HepG2 (cell line): ENCODE measurements around the gene SEC23IP. TPM values are rescaled to one million over a fixed set of nuclear protein-coding genes. Genes with fewer than 3 reads are reported as not detected.
A peak's percentile ranks its signal among the peaks of the same experiment; 100 is the strongest.

Source experiments
- FOXA3 ChIP-seq: IDR thresholded peaks from 2 replicates; pipeline ENCODE4 v1.6.1; 2016; ENCODE audit warnings: missing genetic modification reagents, missing compliant biosample characterization
- GMEB1 ChIP-seq: sonication (generic); formaldehyde crosslinking; IDR thresholded peaks from 2 replicates; pipeline ENCODE4 v1.5.1; 2020; ENCODE audit warnings: missing genetic modification reagents, mild to moderate bottlenecking, borderline replicate concordance
- HIC2 ChIP-seq: sonication (generic); formaldehyde crosslinking; IDR thresholded peaks from 2 replicates; pipeline ENCODE4 v1.9.0; 2022; ENCODE audit warnings: low read depth, missing genetic modification reagents
- HMG20A ChIP-seq: IDR thresholded peaks from 2 replicates; pipeline ENCODE4 v1.6.1; 2016; ENCODE audit warnings: borderline replicate concordance
- HOXA7 ChIP-seq: sonication (generic); formaldehyde crosslinking; IDR thresholded peaks from 2 replicates; pipeline ENCODE4 v1.8.1; 2022; ENCODE audit warnings: mild to moderate bottlenecking, missing genetic modification reagents, moderate library complexity
- ISX ChIP-seq: sonication (generic); formaldehyde crosslinking; conservative IDR thresholded peaks from 2 replicates; pipeline ENCODE4 v1.5.0; 2020; ENCODE audit warnings: missing genetic modification reagents
- JARID2 ChIP-seq: sonication (generic); formaldehyde crosslinking; IDR thresholded peaks from 2 replicates; pipeline ENCODE4 v1.8.1; 2023; ENCODE audit warnings: missing genetic modification reagents, inconsistent platforms; ENCODE audit not compliant: insufficient replicate concordance
- KDM2A ChIP-seq: sonication (generic); formaldehyde crosslinking; IDR thresholded peaks from 2 replicates; pipeline ENCODE4 v1.4.0; 2020; ENCODE audit warnings: low read depth, missing genetic modification reagents, borderline replicate concordance
- PAX8 ChIP-seq: sonication (generic); formaldehyde crosslinking; IDR thresholded peaks from 2 replicates; pipeline ENCODE4 v1.8.0; 2022; ENCODE audit warnings: mild to moderate bottlenecking, missing genetic modification reagents, borderline replicate concordance
- PREB ChIP-seq: sonication (generic); formaldehyde crosslinking; IDR thresholded peaks from 2 replicates; pipeline ENCODE4 v1.4.0; 2020; ENCODE audit warnings: missing genetic modification reagents
- SP2 ChIP-seq: sonication (generic); formaldehyde crosslinking; IDR thresholded peaks from 2 replicates; pipeline ENCODE4 v1.5.1; 2020; ENCODE audit warnings: mild to moderate bottlenecking, missing genetic modification reagents
- TEF ChIP-seq: sonication (generic); formaldehyde crosslinking; IDR thresholded peaks from 2 replicates; pipeline ENCODE4 v1.5.0; 2020; ENCODE audit warnings: missing genetic modification reagents
- ZBTB42 ChIP-seq: sonication (generic); formaldehyde crosslinking; IDR thresholded peaks from 2 replicates; pipeline ENCODE4 v1.5.0; 2020; ENCODE audit warnings: mild to moderate bottlenecking, missing genetic modification reagents
- ZFP37 ChIP-seq: sonication (generic); formaldehyde crosslinking; IDR thresholded peaks from 2 replicates; pipeline ENCODE4 v1.4.0; 2020; ENCODE audit warnings: missing genetic modification reagents, borderline replicate concordance
- ZNF232 ChIP-seq: sonication (generic); formaldehyde crosslinking; IDR thresholded peaks from 2 replicates; pipeline ENCODE4 v1.4.0; 2020; ENCODE audit warnings: missing genetic modification reagents, borderline replicate concordance
- ZNF274 ChIP-seq: sonication (generic); formaldehyde crosslinking; IDR thresholded peaks from 2 replicates; pipeline ENCODE4 v1.5.1; 2020; ENCODE audit warnings: mild to moderate bottlenecking, missing genetic modification reagents
- ZNF326 ChIP-seq: sonication (generic); formaldehyde crosslinking; IDR thresholded peaks from 2 replicates; pipeline ENCODE4 v1.4.0; 2020; ENCODE audit warnings: missing genetic modification reagents, borderline replicate concordance
- ZNF350 ChIP-seq: sonication (generic); formaldehyde crosslinking; IDR thresholded peaks from 2 replicates; pipeline ENCODE4 v1.4.0; 2020; ENCODE audit warnings: mild to moderate bottlenecking, low read depth, missing genetic modification reagents, borderline replicate concordance
- ZNF576 ChIP-seq: sonication (generic); formaldehyde crosslinking; IDR thresholded peaks from 2 replicates; pipeline ENCODE4 v1.4.0; 2020; ENCODE audit warnings: mild to moderate bottlenecking, missing genetic modification reagents
- ZNF577 ChIP-seq: sonication (generic); formaldehyde crosslinking; IDR thresholded peaks from 2 replicates; pipeline ENCODE4 v1.4.0; 2020; ENCODE audit warnings: mild to moderate bottlenecking, low read depth, missing genetic modification reagents, borderline replicate concordance
- ZNF713 ChIP-seq: sonication (generic); formaldehyde crosslinking; IDR thresholded peaks from 2 replicates; pipeline ENCODE4 v1.4.0; 2020; ENCODE audit warnings: mild to moderate bottlenecking, missing genetic modification reagents
- ZNF740 ChIP-seq: sonication (generic); formaldehyde crosslinking; IDR thresholded peaks from 2 replicates; pipeline ENCODE4 v1.4.0; 2020; ENCODE audit warnings: missing genetic modification reagents
- polyA plus RNA-seq, 8 experiments: library from polyadenylated mRNA; depleted of rRNA in 3 of 8; stranded (reverse) in 7 of 8; unstranded in 1 of 8; fragments of >200 nt; fragmentation: Illumina TruSeq in 4 of 8; extraction: Trizol in 4 of 8; gene quantifications; 2 replicates each; pipeline versions ENCODE4 v1.2.1 to v1.2.3, GENCODE V29; 2011 to 2016; ENCODE audit warnings: low read depth in 4 of 8, missing spikeins in 1 of 8, mixed read lengths in 1 of 8; ENCODE audit not compliant: insufficient read depth in 1 of 8
- total RNA-seq, 5 experiments: library from RNA; depleted of rRNA; stranded (reverse); fragments of >200 nt; fragmentation: Illumina TruSeq; extraction: Trizol; gene quantifications; 2 replicates each; pipeline ENCODE4 v1.2.3, GENCODE V29; 2016; ENCODE audit warnings: low read depth in 1 of 5

The SEC23IP gene
- total and polyA plus RNA-seq, 2 of the 13 experiments (the other 11 are each of a cell fraction or from before 2014, with no cell fraction given): 32.3 to 57.7 TPM

GRCh38 chr10:119872860-119873681 lies 19.5 kb upstream of the SEC23IP start (continued):
- TF ChIP-seq ZNF350 (CRISPR knock-in tag) (0 out of 2 replicates have a peak, but pooled peaks have one; percentile 21), ISX (no peak; the same call in 1 of the 2 replicates), KDM2A (peak; percentile 78), HMG20A (no peak), ZNF577 (no peak), ZNF713 (CRISPR knock-in tag) (no peak), ZNF326 (CRISPR knock-in tag) (no peak), PREB (CRISPR knock-in tag) (no peak), JARID2 (CRISPR knock-in tag) (no peak), SP2 (CRISPR knock-in tag) (no peak), ZBTB42 (CRISPR knock-in tag) (no peak), TEF (no peak; the same call in 1 of the 2 replicates), HOXA7 (CRISPR knock-in tag) (no peak), ZNF576 (CRISPR knock-in tag) (no peak), ZFP37 (CRISPR knock-in tag) (no peak), FOXA3 (CRISPR knock-in tag) (no peak; the same call in 1 of the 2 replicates), HIC2 (CRISPR knock-in tag) (no peak), GMEB1 (CRISPR knock-in tag) (peak; percentile 93), ZNF232 (CRISPR knock-in tag) (no peak; the same call in 1 of the 2 replicates), ZNF274 (no peak), ZNF740 (CRISPR knock-in tag) (peak; percentile 61; the same call in 1 of the 2 replicates), PAX8 (CRISPR knock-in tag) (peak; percentile 43; the same call in 1 of the 2 replicates)
